ENCODE data around the gene DCLK1.

- TF ChIP-seq CTCF (IDR thresholded peaks at IDR 0.05): no peak
- TF ChIP-seq POLR2A (IDR thresholded peaks at IDR 0.05): no peak
Measured at GRCh38 chr13:36028359-36029025, 102.7 kb downstream of the DCLK1 start.

Measured in right lobe of liver (tissue), 4 donors.